K562 (cell line): ENCODE results near the gene FBLIM1. TPM values are rescaled to one million over a fixed set of nuclear protein-coding genes. Genes with fewer than 3 reads are reported as not detected.
A peak's percentile ranks its signal among the peaks of the same experiment; 100 is the strongest.

Experiments used
- ATAC-seq: fragments of 200-7000 bp; cut with Tn5 transposase; 3 replicates; pipeline ENCODE4 v1.9.1; 2020; ENCODE audit warnings: moderate library complexity
- BruUV-seq: library from RNA; stranded (reverse); fragments of 400-500 nt; replicated peaks from 2 replicates; lab custom pipeline; 2021; lab: Mats Ljungman, UMichigan
- CTCF ChIA-PET: fragments of 300-600 bp; formaldehyde crosslinking; extraction: SDS; loops from one replicate; lab custom pipeline; 2021; ENCODE audit warnings: low intra/inter-chr PET ratio; lab: Yijun Ruan, JAX
- POLR2A ChIA-PET: fragments of 300-600, 350-650 bp; sonication (Branson Sonifier 250); formaldehyde crosslinking; extraction: SDS; loops from one replicate; lab custom pipeline; 2021; ENCODE audit warnings: antibody characterized with exemption, inconsistent platforms; lab: Yijun Ruan, JAX
- DNase-seq, 4 experiments: peaks; one replicate each; pipeline versions ENCODE4 v3.0.0 to v3.0.0-alpha.2; 2011 to 2018; ENCODE audit warnings: low spot score in 3 of 4, mixed read lengths in 3 of 4; ENCODE audit errors: extremely low read depth in 1 of 4
- FAIRE-seq: peaks from 2 replicates; lab custom pipeline; 2011; peaks lifted over from hg19 to GRCh38; lab: Jason Lieb, UNC
- H2AFZ ChIP-seq: 2 replicates; pipeline ENCODE4 v1.6.0; 2011; ENCODE audit warnings: low read depth, low read length, control low read depth, inconsistent platforms
- H3K27ac ChIP-seq: fragments of 200-600 bp; 3 replicates; pipeline ENCODE4 v1.8.0; 2011; ENCODE audit warnings: low read depth, mild to moderate bottlenecking, control low read depth, inconsistent platforms, low read length, moderate library complexity, mixed read lengths; ENCODE audit errors: extremely low read depth
- H3K27me3 ChIP-seq, 2 experiments: fragments of 300-600 bp in 1 of 2; 2 replicates in 1 of 2; 3 replicates in 1 of 2; pipeline versions ENCODE4 v1.6.0 to v1.8.0; 2011; ENCODE audit warnings: inconsistent platforms in 2 of 2, low read length in 2 of 2, mild to moderate bottlenecking in 1 of 2, mixed read lengths in 1 of 2, moderate library complexity in 1 of 2; ENCODE audit not compliant: control insufficient read depth in 2 of 2, insufficient read depth in 2 of 2
- H3K36me3 ChIP-seq: fragments of 300-600 bp; 3 replicates; pipeline ENCODE4 v1.8.0; 2011; ENCODE audit warnings: mild to moderate bottlenecking, low read length, inconsistent platforms; ENCODE audit not compliant: control insufficient read depth, insufficient read depth
- H3K4me1 ChIP-seq, 2 experiments: fragments of 200-600 bp in 1 of 2; replicated peaks in 1 of 2; 2 replicates in 1 of 2; 3 replicates in 1 of 2; pipeline versions ENCODE4 v1.5.1 to v1.8.0; 2011; ENCODE audit warnings: inconsistent platforms in 2 of 2, low read length in 2 of 2, mild to moderate bottlenecking in 1 of 2, mixed read lengths in 1 of 2, moderate library complexity in 1 of 2; ENCODE audit not compliant: control insufficient read depth in 2 of 2, insufficient read depth in 2 of 2
- H3K4me2 ChIP-seq: 2 replicates; pipeline ENCODE4 v1.6.1; 2011; ENCODE audit warnings: low read length, control low read depth, inconsistent platforms, mixed read lengths; ENCODE audit not compliant: insufficient read depth
- H3K4me3 ChIP-seq: fragments of 200-600 bp; sonication (generic), shearing (Covaris generic); 2 replicates; pipeline ENCODE4 v1.5.1; 2016; ENCODE audit warnings: control low read depth, inconsistent platforms
- H3K79me2 ChIP-seq: fragments of 200-600 bp; 3 replicates; pipeline ENCODE4 v1.8.0; 2011; ENCODE audit warnings: low read length, inconsistent platforms; ENCODE audit not compliant: control insufficient read depth, insufficient read depth
- H3K9ac ChIP-seq, 2 experiments: 2 replicates each; pipeline versions ENCODE4 v1.6.0 to v1.6.1; 2011; ENCODE audit warnings: low read depth in 2 of 2, low read length in 2 of 2, control low read depth in 1 of 2, inconsistent platforms in 1 of 2, mild to moderate bottlenecking in 1 of 2, mixed read lengths in 1 of 2; ENCODE audit not compliant: insufficient read depth in 1 of 2
- H3K9me1 ChIP-seq: one replicate; pipeline ENCODE4 v1.6.0; 2011; ENCODE audit warnings: inconsistent platforms, mild to moderate bottlenecking, low read length, moderate library complexity; ENCODE audit not compliant: control insufficient read depth, insufficient read depth
- H3K9me3 ChIP-seq: replicated peaks from 2 replicates; pipeline ENCODE4 v1.5.1; 2011; ENCODE audit warnings: low read depth, low read length, inconsistent platforms; ENCODE audit not compliant: control insufficient read depth, insufficient read depth
- H4K20me1 ChIP-seq: replicated peaks from 2 replicates; pipeline ENCODE4 v1.6.1; 2011; ENCODE audit warnings: low read length, inconsistent platforms, mixed read lengths; ENCODE audit not compliant: control insufficient read depth, insufficient read depth
- ARHGAP35 ChIP-seq: fragments of 450-650 bp; IDR thresholded peaks from 2 replicates; pipeline ENCODE4 v1.6.1; 2018; ENCODE audit not compliant: partially characterized antibody
- ETV5 ChIP-seq: sonication (generic); formaldehyde crosslinking; IDR thresholded peaks from 2 replicates; pipeline ENCODE4 v1.4.0; 2020; ENCODE audit warnings: low read depth, mild to moderate bottlenecking, missing genetic modification reagents
- HEY1 ChIP-seq: fragments of 250-450 bp; sonication (Bioruptor Pico); IDR thresholded peaks from 2 replicates; pipeline ENCODE4 v1.5.0; 2020; ENCODE audit warnings: mild to moderate bottlenecking, moderate library complexity, borderline replicate concordance
- HNRNPUL1 ChIP-seq: fragments of 200-400 bp; formaldehyde crosslinking; IDR thresholded peaks from 2 replicates; pipeline ENCODE4 v1.6.1; 2017; ENCODE audit warnings: low read length
- JUNB ChIP-seq: fragments of 450-650 bp; formaldehyde crosslinking; conservative IDR thresholded peaks from 2 replicates; pipeline ENCODE4 v1.4.0; 2020; ENCODE audit warnings: mild to moderate bottlenecking
- MCM3 ChIP-seq: fragments of 450-650 bp; IDR thresholded peaks from 2 replicates; pipeline ENCODE4 v1.6.1; 2016
- POLR2A ChIP-seq: fragments of 450-650 bp; conservative IDR thresholded peaks from 2 replicates; pipeline ENCODE4 v1.6.1; 2016
- POLR2G ChIP-seq: fragments of 200-400 bp; formaldehyde crosslinking; IDR thresholded peaks from 2 replicates; pipeline ENCODE4 v1.6.1; 2017; ENCODE audit warnings: low read depth, mild to moderate bottlenecking, antibody characterized with exemption, low read length, moderate library complexity
- RFX1 ChIP-seq: fragments of 450-650 bp; IDR thresholded peaks from 2 replicates; pipeline ENCODE4 v1.6.1; 2016; ENCODE audit warnings: mild to moderate bottlenecking, moderate library complexity
- SPI1 ChIP-seq: IDR thresholded peaks from 2 replicates; pipeline ENCODE4 v1.6.1; 2011; ENCODE audit warnings: low read depth, low read length, control low read depth, borderline replicate concordance
- SRSF9 ChIP-seq: fragments of 200-400 bp; formaldehyde crosslinking; IDR thresholded peaks from 2 replicates; pipeline ENCODE4 v1.6.1; 2017; ENCODE audit warnings: low read depth, low read length, borderline replicate concordance
- ZFX ChIP-seq: sonication (generic); formaldehyde crosslinking; IDR thresholded peaks from 2 replicates; pipeline ENCODE4 v1.8.0; 2022; ENCODE audit warnings: mild to moderate bottlenecking, missing genetic modification reagents, moderate library complexity
- ZNF124 ChIP-seq: sonication (generic); formaldehyde crosslinking; IDR thresholded peaks from 2 replicates; pipeline ENCODE4 v1.8.1; 2022; ENCODE audit warnings: missing genetic modification reagents
- WGBS: fragments of 100-300 bp; shearing (Covaris generic); methylation state at CpG from one replicate; pipeline ENCODE4 v1.1.6; 2016; ENCODE audit warnings: low coverage, mixed read lengths; ENCODE audit not compliant: insufficient coverage; ENCODE audit errors: missing lambda C conversion rate; 5-methylcytosine and 5-hydroxymethylcytosine counted together
- in situ Hi-C: fragments of 300-500 bp; cut with MboI; formaldehyde crosslinking; loops from 4 replicates; pipeline ENCODE4 v1.15.0; 2018; ENCODE audit warnings: inconsistent platforms, mixed read lengths
- intact Hi-C: fragments of 100-400 bp; cut with micrococcal nuclease; formaldehyde crosslinking; loops from 2 replicates; pipeline ENCODE4 v1.14.2; 2022
- polyA plus RNA-seq, 8 experiments: library from polyadenylated mRNA; depleted of rRNA in 4 of 8; stranded (reverse) in 5 of 8; unstranded in 3 of 8; fragments of >200 nt; fragmentation: Nextera tagmentation in 2 of 8; fragmentation: Illumina TruSeq in 1 of 8; extraction: Ambion mirVana in 2 of 8; extraction: Trizol in 1 of 8; gene quantifications; 2 replicates each; pipeline versions ENCODE4 v1.2.1 to v1.2.3, GENCODE V29; 2011 to 2014; ENCODE audit warnings: inconsistent platforms in 1 of 8, missing spikeins in 1 of 8
- total RNA-seq, 7 experiments: library from RNA; depleted of rRNA in 6 of 7; stranded (reverse); fragments of >200 nt in 6 of 7; fragmentation: Illumina TruSeq in 2 of 7; extraction: Trizol in 2 of 7; gene quantifications; 2 replicates each; pipeline versions ENCODE4 v1.2.1 to v1.2.3, GENCODE V29; 2011 to 2021; ENCODE audit warnings: low replicate concordance in 1 of 7
- TF ChIP-seq, protein P1 (sequence below): sonication (generic); formaldehyde crosslinking; IDR thresholded peaks from 2 replicates; pipeline ENCODE4 v1.8.0; 2022; ENCODE audit warnings: missing genetic modification reagents, mild to moderate bottlenecking, moderate library complexity, borderline replicate concordance
- TF ChIP-seq, protein P2 (sequence below): fragments of 450-650 bp; IDR thresholded peaks from 2 replicates; pipeline ENCODE4 v1.6.1; 2016; ENCODE audit warnings: borderline replicate concordance
- TF ChIP-seq, protein P3 (sequence below): sonication (generic); formaldehyde crosslinking; IDR thresholded peaks from 2 replicates; pipeline ENCODE4 v1.8.1; 2023; ENCODE audit warnings: mild to moderate bottlenecking, missing genetic modification reagents
- TF ChIP-seq, protein P4 (sequence below): sonication (generic); formaldehyde crosslinking; IDR thresholded peaks from 2 replicates; pipeline ENCODE4 v1.8.0; 2022; ENCODE audit warnings: mild to moderate bottlenecking, missing genetic modification reagents

FBLIM1 gene
- total and polyA plus RNA-seq, 9 of the 15 experiments (the other 6 are each of a cell fraction or from before 2014, with no cell fraction given): 0.14 to 0.24 TPM; not detected in 7

DNA sequence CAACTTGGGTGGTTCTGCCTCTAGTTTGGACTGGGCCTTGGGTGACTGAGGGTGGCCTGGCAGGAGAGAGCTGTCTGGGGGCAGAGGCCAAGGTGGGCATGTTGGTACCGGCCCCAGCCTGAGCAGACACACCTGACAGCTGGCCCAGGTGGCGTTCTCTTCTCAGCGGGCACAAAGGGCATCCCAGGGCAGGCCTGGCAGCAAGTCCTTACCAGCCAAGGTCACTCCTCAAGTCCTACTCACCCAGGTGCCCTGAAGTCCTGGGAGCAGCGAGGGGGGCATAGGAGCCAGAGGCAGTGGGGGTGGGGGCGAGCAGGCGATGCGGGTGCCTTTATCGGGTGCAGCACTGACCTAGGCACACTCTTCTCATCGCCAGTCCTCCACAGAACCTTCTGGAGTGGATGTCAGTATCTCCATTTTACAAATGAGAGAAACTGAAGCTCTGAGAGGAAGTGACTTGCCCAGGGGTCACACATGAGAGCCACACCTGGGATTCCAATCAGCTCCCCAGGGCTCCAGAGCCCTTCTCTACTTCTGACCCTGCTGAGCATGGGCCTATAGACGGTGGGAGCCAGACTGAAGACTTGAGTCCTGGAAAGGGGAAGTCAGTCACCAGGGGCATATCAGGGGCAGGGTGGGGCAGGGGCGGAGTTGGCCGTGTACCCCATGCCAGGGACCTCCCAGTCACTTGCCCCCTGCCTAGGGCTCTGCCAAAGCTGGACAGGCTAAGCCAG is 23.1 kb upstream of the FBLIM1 start:
- Histone ChIP-seq H3K9ac (peak overlapping the region in 1 of 2 experiments; percentile 78; a peak in 2 of 4 replicates), H3K27me3 (no peaks in the 10 kb centered on the region), H3K4me1 (peaks cover 0 to 66% of the 10 kb centered on the region in 2 experiments; a peak in 2 of 5 replicates), H3K4me2 (no peak overlapping the region), H3K9me1 (no peaks in the 10 kb centered on the region), H2AFZ (no peak overlapping the region), H3K36me3 (peaks cover 44% of the 10 kb centered on the region; the same call in 2 of the 3 replicates), H3K79me2 (no peaks in the 10 kb centered on the region), H3K4me3 (no peak overlapping the region), H4K20me1 (no peaks in the 10 kb centered on the region; the same call in 1 of the 2 replicates), H3K27ac (no peak overlapping the region), H3K9me3 (no peaks in the 10 kb centered on the region)
- in situ Hi-C loops: no loop called here
- intact Hi-C loops: no loop called here
- DNase-seq (no peak), ATAC-seq (no peak; the same call in 2 of the 3 replicates), FAIRE-seq (no peak)
- POLR2A ChIA-PET: interaction anchor here (0.6 to 1.1 kb wide), 4 partner anchors 13 to 329 kb away, joined by 3 to 4 read pairs (median 3); no protein-coding TSS in a partner anchor
- WGBS: 71% methylated on average over 12 of the region's 12 CpGs
- BruUV-seq: no TSS peak
- CTCF ChIA-PET: no interaction called here
- TF ChIP-seq, protein P1, sequence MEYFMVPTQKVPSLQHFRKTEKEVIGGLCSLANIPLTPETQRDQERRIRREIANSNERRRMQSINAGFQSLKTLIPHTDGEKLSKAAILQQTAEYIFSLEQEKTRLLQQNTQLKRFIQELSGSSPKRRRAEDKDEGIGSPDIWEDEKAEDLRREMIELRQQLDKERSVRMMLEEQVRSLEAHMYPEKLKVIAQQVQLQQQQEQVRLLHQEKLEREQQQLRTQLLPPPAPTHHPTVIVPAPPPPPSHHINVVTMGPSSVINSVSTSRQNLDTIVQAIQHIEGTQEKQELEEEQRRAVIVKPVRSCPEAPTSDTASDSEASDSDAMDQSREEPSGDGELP (CRISPR knock-in tag): no peak
- no peak for TF ChIP-seq HEY1 (CRISPR knock-in tag)
- no peak for TF ChIP-seq HNRNPUL1
- TF ChIP-seq, protein P2, sequence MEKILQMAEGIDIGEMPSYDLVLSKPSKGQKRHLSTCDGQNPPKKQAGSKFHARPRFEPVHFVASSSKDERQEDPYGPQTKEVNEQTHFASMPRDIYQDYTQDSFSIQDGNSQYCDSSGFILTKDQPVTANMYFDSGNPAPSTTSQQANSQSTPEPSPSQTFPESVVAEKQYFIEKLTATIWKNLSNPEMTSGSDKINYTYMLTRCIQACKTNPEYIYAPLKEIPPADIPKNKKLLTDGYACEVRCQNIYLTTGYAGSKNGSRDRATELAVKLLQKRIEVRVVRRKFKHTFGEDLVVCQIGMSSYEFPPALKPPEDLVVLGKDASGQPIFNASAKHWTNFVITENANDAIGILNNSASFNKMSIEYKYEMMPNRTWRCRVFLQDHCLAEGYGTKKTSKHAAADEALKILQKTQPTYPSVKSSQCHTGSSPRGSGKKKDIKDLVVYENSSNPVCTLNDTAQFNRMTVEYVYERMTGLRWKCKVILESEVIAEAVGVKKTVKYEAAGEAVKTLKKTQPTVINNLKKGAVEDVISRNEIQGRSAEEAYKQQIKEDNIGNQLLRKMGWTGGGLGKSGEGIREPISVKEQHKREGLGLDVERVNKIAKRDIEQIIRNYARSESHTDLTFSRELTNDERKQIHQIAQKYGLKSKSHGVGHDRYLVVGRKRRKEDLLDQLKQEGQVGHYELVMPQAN: no peak
- no peak for TF ChIP-seq RFX1
- TF ChIP-seq, protein P3, sequence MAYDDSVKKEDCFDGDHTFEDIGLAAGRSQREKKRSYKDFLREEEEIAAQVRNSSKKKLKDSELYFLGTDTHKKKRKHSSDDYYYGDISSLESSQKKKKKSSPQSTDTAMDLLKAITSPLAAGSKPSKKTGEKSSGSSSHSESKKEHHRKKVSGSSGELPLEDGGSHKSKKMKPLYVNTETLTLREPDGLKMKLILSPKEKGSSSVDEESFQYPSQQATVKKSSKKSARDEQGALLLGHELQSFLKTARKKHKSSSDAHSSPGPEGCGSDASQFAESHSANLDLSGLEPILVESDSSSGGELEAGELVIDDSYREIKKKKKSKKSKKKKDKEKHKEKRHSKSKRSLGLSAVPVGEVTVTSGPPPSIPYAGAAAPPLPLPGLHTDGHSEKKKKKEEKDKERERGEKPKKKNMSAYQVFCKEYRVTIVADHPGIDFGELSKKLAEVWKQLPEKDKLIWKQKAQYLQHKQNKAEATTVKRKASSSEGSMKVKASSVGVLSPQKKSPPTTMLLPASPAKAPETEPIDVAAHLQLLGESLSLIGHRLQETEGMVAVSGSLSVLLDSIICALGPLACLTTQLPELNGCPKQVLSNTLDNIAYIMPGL (CRISPR knock-in tag): no peak
- no peak for TF ChIP-seq POLR2A
- TF ChIP-seq ETV5 (CRISPR knock-in tag): no peak
- TF ChIP-seq, protein P4, sequence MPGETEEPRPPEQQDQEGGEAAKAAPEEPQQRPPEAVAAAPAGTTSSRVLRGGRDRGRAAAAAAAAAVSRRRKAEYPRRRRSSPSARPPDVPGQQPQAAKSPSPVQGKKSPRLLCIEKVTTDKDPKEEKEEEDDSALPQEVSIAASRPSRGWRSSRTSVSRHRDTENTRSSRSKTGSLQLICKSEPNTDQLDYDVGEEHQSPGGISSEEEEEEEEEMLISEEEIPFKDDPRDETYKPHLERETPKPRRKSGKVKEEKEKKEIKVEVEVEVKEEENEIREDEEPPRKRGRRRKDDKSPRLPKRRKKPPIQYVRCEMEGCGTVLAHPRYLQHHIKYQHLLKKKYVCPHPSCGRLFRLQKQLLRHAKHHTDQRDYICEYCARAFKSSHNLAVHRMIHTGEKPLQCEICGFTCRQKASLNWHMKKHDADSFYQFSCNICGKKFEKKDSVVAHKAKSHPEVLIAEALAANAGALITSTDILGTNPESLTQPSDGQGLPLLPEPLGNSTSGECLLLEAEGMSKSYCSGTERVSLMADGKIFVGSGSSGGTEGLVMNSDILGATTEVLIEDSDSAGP (CRISPR knock-in tag): no peak
- TF ChIP-seq ZNF124 (CRISPR knock-in tag): no peak
- TF ChIP-seq ZFX: 0 out of 2 replicates have a peak, but pooled peaks have one; percentile 20
- TF ChIP-seq POLR2G: peak; percentile 45; the same call in 1 of the 2 replicates
- TF ChIP-seq MCM3: no peak
- no peak for TF ChIP-seq ARHGAP35
- no peak for TF ChIP-seq JUNB (CRISPR knock-in tag)
- TF ChIP-seq SPI1: peak; percentile 33; the same call in 1 of the 2 replicates
- no peak for TF ChIP-seq SRSF9
